ENCODE data around the gene GPR37L1.

Gene GPR37L1

GRCh38 chr1:202104073-202104472 is 18.6 kb upstream of the GPR37L1 start:
- H3K36me3 ChIP-seq (ENCODE audit: control insufficient read depth in 2 of 2, insufficient read depth in 1 of 2, low read length in 2 of 2) = no peaks in the 10 kb centered on the region
- ChIA-PET CTCF (interaction anchor here (1.0 kb wide), 1 partner anchor 95 kb away, joined by 3 read pairs; no protein-coding TSS in a partner anchor), POLR2A (no interaction called here)
- no peak overlapping the region for H3K4me3 ChIP-seq (ENCODE audit: low read depth, low read length)
- H3K4me1 ChIP-seq (ENCODE audit: control insufficient read depth, insufficient read depth, low read length) = peaks cover 9% of the 10 kb centered on the region
- TF ChIP-seq ZNF792 (tag by site-specific recombination; IDR thresholded peaks at IDR 0.05) (no peak), SCRT2 (tag by site-specific recombination; IDR thresholded peaks at IDR 0.05) (0 out of 2 replicates have a peak, but pooled peaks have one; percentile 46), KLF1 (tag by site-specific recombination; IDR thresholded peaks at IDR 0.05) (peak; percentile 91)
- H3K9me3 ChIP-seq (ENCODE audit: control insufficient read depth, insufficient read depth, low read depth, low read length) = no peaks in the 10 kb centered on the region
- no peak overlapping the region for H3K27ac ChIP-seq (ENCODE audit: extremely low read depth, low read depth, low read length)

GRCh38 chr1:202105571-202106339 is 17.0 kb upstream of the GPR37L1 start:
- H3K36me3 ChIP-seq (ENCODE audit: control insufficient read depth in 2 of 2, insufficient read depth in 1 of 2, low read length in 2 of 2) = no peaks in the 10 kb centered on the region
- no peaks in the 10 kb centered on the region for H3K9me3 ChIP-seq (ENCODE audit: control insufficient read depth, insufficient read depth, low read depth, low read length)
- POLR2A ChIA-PET = interaction anchor here (0.7 to 2.0 kb wide), 6 partner anchors 12 to 99 kb away, joined by 3 to 11 read pairs (median 5); partner anchors contain the start of gene ELF3
- peaks cover 9% of the 10 kb centered on the region for H3K4me1 ChIP-seq (ENCODE audit: control insufficient read depth, insufficient read depth, low read length)
- H3K4me3 ChIP-seq (ENCODE audit: low read depth, low read length) = no peak overlapping the region
- CTCF ChIA-PET = interaction anchor here (0.5 to 2.9 kb wide), 12 partner anchors 11 to 230 kb away, joined by 3 to 15 read pairs (median 4); no protein-coding TSS in a partner anchor
- H3K27ac ChIP-seq (ENCODE audit: extremely low read depth, low read depth, low read length) = no peak overlapping the region; the same call in 1 of the 2 replicates
- TF ChIP-seq PBX3 (CRISPR knock-in tag; IDR thresholded peaks at IDR 0.05) (no peak), ZNF350 (tag by site-specific recombination; IDR thresholded peaks at IDR 0.05) (no peak), YY1 (tag by site-specific recombination; IDR thresholded peaks at IDR 0.05) (no peak), ZNF433 (tag by site-specific recombination; IDR thresholded peaks at IDR 0.05; ENCODE audit: low read depth) (no peak), ZNF521 (tag by site-specific recombination; IDR thresholded peaks at IDR 0.05) (no peak), ZNF621 (tag by site-specific recombination; IDR thresholded peaks at IDR 0.05) (no peak), BCL11A (tag by site-specific recombination; IDR thresholded peaks at IDR 0.05; ENCODE audit: low read depth) (no peak), ZNF629 (tag by site-specific recombination; IDR thresholded peaks at IDR 0.05) (peak; percentile 98), ZNF362 (tag by site-specific recombination; IDR thresholded peaks at IDR 0.05) (no peak), ZNF423 (tag by site-specific recombination; IDR thresholded peaks at IDR 0.05) (no peak), ZNF121 (tag by site-specific recombination; IDR thresholded peaks at IDR 0.05) (no peak), INSM2 (tag by site-specific recombination; IDR thresholded peaks at IDR 0.05) (no peak), ZSCAN30 (tag by site-specific recombination; IDR thresholded peaks at IDR 0.05) (no peak), ZBTB10 (tag by site-specific recombination; IDR thresholded peaks at IDR 0.05) (0 out of 2 replicates have a peak, but pooled peaks have one; percentile 23), HOXA7 (CRISPR knock-in tag; IDR thresholded peaks at IDR 0.05; ENCODE audit: borderline replicate concordance) (no peak), ZSCAN23 (tag by site-specific recombination; IDR thresholded peaks at IDR 0.05) (no peak), ZNF18 (tag by site-specific recombination; IDR thresholded peaks at IDR 0.05) (no peak), ZNF398 (tag by site-specific recombination; IDR thresholded peaks at IDR 0.05) (no peak), ZNF223 (tag by site-specific recombination; IDR thresholded peaks at IDR 0.05) (no peak)
